Activated T-cell treated with anti-CD3 and anti-CD28 coated beads, Interleukin-2, amount 50 U/mL, for 24 hours (primary cell): Measurements from ENCODE around the gene MAU2.

ENCODE experiments used
- DNase-seq: peaks from one replicate; pipeline ENCODE4 v3.0.0-alpha.2; 2020
- H3K27ac Mint-ChIP-seq: 2 replicates; pipeline ENCODE4 v1.8.0; 2020; ENCODE audit warnings: mild to moderate bottlenecking, mixed read lengths
- H3K27me3 Mint-ChIP-seq: 2 replicates; pipeline ENCODE4 v1.8.0; 2020; ENCODE audit warnings: mixed read lengths
- H3K36me3 Mint-ChIP-seq: 2 replicates; pipeline ENCODE4 v1.8.0; 2020; ENCODE audit warnings: low read depth, mixed read lengths
- H3K4me1 Mint-ChIP-seq: 2 replicates; pipeline ENCODE4 v1.8.0; 2020; ENCODE audit warnings: low read depth, mixed read lengths
- H3K4me3 Mint-ChIP-seq: 2 replicates; pipeline ENCODE4 v1.8.0; 2020; ENCODE audit warnings: mild to moderate bottlenecking, moderate library complexity, mixed read lengths
- H3K9me3 Mint-ChIP-seq: 2 replicates; pipeline ENCODE4 v1.8.0; 2020; ENCODE audit warnings: mixed read lengths

Gene MAU2

DNA sequence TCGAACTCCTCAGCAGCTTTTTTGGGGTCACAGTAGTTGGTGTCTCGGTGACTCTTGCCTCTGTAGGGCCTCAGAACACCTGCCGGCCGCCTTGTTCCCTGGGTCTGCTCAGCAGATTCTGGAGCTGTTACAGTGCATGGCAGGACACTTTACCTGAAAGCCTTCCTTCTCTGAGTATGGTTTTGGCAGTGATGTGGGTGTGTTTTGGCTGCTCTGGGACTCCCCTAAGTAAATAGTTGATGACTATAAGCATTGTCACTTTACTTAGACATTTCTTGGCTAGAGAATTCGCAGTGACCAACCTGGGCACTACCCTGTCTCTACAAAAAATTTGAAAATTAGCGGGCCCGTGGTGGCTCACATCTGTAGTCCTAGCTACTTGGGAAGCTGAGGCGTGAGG, 7.0 kb downstream of the MAU2 start:
- Mint-ChIP-seq H3K36me3 (peaks cover 72% of the 10 kb centered on the region), H3K27ac (peak overlapping the region; percentile 13), H3K4me1 (peaks cover 37% of the 10 kb centered on the region), H3K27me3 (no peaks in the 10 kb centered on the region), H3K9me3 (no peaks in the 10 kb centered on the region), H3K4me3 (no peak overlapping the region)
- no peak for DNase-seq

GRCh38 chr19:19329126-19329525, 8.5 kb downstream of the MAU2 start:
- Mint-ChIP-seq H3K4me1 (peaks cover 30% of the 10 kb centered on the region), H3K4me3 (no peak overlapping the region), H3K27me3 (no peaks in the 10 kb centered on the region), H3K27ac (peak overlapping the region; percentile 74), H3K36me3 (peaks cover 74% of the 10 kb centered on the region), H3K9me3 (no peaks in the 10 kb centered on the region)
- no peak for DNase-seq

DNA sequence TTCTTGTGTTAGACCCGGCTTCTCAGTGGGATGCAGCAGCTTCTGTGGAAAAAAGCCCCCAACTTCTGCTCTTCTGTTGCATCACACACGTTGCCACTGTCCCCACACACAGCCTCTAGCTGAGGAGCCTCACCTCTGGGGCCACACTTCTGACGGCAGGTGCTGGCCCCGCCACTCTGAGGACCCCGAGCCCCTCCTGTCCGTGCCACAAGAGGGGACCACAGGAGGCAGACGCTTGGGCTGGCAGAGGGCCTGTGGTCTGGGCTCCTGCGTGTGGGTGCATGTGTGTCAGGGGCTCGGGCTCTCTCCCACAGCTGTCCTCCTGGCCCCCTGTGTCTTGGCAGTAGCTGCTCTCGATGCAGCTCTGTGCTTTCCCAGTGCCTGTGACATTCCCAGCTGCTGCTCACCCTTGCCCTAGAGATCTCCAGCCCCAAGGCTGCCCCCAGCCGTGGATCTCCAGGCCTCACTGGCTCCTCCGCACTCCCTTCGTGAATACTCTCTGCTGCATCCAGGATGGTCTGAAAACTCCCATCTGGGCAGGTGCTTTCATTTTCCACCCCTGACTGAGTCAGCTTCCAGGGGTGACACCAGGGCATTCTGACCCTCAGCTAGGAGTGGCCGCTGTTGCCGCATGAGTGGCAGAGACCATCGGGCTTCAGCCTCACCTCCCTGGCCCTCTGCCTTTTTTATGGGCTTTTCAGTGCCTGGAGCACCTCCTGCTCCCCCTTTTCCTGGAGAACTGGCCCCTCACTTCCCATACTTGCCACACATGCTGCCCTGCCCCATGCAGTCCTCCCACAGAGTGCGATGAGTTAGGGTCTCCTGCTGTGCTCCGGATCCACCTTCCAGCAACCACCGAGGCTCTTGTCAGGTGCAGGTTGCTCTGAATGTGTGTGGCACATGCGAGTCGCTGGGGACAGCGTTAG, 13.7 kb downstream of the MAU2 start:
- DNase-seq, result no peak
- Mint-ChIP-seq H3K27ac (peak overlapping the region; percentile 26), H3K27me3 (no peaks in the 10 kb centered on the region), H3K4me1 (peaks cover 2% of the 10 kb centered on the region), H3K4me3 (no peak overlapping the region), H3K9me3 (no peaks in the 10 kb centered on the region), H3K36me3 (peaks cover 82% of the 10 kb centered on the region)

DNA sequence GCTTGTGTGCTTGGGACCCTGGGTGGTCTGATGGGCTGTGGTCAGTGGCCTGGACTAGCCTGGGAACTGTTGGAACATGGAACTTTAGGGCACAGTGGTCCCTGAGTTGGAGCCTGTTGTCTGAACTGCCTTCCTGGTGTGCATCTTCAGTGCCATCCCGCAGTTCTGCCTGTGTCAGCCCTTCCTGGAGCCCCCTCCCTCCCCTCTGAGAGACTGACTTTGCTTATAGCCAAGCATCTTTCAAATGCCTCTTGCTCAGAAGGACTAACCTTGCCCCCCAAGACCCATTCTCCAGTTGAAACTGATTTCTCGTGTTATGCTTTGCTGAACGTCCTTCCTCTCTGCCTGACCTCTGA, 14.3 kb downstream of the MAU2 start:
- no peak overlapping the region for H3K4me3 Mint-ChIP-seq
- H3K4me1 Mint-ChIP-seq, result no peaks in the 10 kb centered on the region
- peaks cover 81% of the 10 kb centered on the region for H3K36me3 Mint-ChIP-seq
- H3K27ac Mint-ChIP-seq, result no peak overlapping the region
- H3K9me3 Mint-ChIP-seq, result no peaks in the 10 kb centered on the region
- no peaks in the 10 kb centered on the region for H3K27me3 Mint-ChIP-seq
- DNase-seq, result no peak

DNA sequence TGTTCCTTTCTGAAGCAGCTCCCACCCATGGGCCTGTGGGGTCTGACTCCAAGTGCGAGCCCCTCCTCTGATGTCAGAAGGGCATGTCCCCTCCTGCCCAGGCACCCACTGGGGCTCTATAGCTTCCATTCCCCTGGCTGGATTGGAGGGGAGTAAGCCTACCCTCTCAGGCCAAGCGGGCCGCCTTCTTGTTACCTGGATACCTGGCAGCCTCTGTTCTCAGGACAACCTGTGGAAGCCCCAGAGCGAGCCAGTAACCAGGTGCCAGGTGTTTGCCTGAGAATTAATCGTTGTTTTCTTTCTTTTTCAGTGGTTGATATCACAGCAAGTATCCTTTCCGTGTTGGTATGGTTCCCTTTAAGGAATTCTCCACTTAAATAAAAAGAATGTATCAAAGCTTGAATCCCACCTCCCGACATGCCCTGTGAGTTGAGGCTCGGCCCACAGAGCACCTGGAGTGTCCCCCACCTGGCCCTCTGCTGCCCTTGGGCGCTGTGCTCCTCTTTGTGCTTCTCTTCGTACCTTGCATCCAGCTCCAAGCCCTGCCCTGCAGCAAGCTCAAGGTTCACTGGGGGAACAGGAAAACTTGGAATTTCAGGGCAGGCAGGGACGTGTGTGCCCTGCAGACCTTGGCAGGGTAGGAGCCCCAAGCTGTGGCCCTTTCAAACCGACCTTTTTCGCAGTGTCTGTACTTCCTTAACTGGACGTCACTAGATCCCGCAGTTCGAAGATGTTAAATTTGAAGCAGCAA, 15.0 kb downstream of the MAU2 start:
- H3K4me3 Mint-ChIP-seq, result no peak overlapping the region
- H3K27ac Mint-ChIP-seq, result no peak overlapping the region
- DNase-seq, result no peak
- H3K9me3 Mint-ChIP-seq, result no peaks in the 10 kb centered on the region
- peaks cover 78% of the 10 kb centered on the region for H3K36me3 Mint-ChIP-seq
- no peaks in the 10 kb centered on the region for H3K4me1 Mint-ChIP-seq
- no peaks in the 10 kb centered on the region for H3K27me3 Mint-ChIP-seq

- no peaks in the 10 kb centered on the region for H3K27me3 Mint-ChIP-seq
- DNase-seq, result no peak
- no peak overlapping the region for H3K27ac Mint-ChIP-seq
- no peaks in the 10 kb centered on the region for H3K9me3 Mint-ChIP-seq
- no peaks in the 10 kb centered on the region for H3K4me1 Mint-ChIP-seq
- H3K4me3 Mint-ChIP-seq, result no peak overlapping the region
- H3K36me3 Mint-ChIP-seq, result peaks cover 81% of the 10 kb centered on the region
Observed at GRCh38 chr19:19336597-19336996, 16.0 kb downstream of the MAU2 start.

DNA sequence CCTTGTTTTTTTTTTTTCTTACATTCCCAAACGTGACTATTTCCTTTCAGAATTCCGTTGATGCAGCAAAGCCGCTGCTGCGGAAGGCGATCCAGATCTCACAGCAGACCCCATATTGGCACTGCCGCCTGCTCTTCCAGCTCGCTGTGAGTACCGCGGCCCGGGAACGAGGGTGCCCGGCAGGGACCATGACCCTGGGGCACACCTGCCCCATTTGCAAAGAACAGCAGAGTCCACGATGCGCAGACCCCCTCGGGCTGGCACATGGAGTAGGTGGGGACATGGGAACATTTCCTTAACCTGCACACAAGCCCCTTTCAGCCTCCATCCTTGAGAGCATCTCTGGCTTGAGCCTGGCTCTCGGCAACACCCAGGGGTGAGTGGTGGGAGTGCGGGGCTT, 16.5 kb downstream of the MAU2 start:
- Mint-ChIP-seq H3K27ac (no peak overlapping the region), H3K4me3 (no peak overlapping the region), H3K27me3 (no peaks in the 10 kb centered on the region), H3K36me3 (peaks cover 81% of the 10 kb centered on the region), H3K4me1 (no peaks in the 10 kb centered on the region), H3K9me3 (no peaks in the 10 kb centered on the region)
- DNase-seq, result no peak

GRCh38 chr19:19338082-19338481, 17.5 kb downstream of the MAU2 start:
- H3K36me3 Mint-ChIP-seq, result peaks cover 80% of the 10 kb centered on the region

DNA sequence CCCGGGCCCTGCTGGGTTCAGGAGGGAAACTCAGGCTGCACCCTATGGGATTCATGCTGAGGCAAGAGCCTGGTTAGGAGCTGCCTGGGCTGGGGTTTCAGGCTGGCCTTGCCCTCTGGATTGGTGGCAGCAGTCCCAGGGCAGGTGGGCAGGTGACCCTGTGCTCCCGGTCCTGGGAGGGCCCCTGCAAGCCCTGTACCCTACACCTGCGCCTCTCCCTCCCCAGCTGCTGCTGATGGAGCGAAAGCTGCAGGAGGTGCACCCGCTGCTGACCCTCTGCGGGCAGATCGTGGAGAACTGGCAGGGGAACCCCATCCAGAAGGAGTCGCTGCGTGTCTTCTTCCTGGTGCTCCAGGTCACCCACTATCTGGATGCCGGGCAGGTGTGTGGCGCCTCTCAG, 20.4 kb downstream of the MAU2 start:
- no peaks in the 10 kb centered on the region for H3K27me3 Mint-ChIP-seq
- peak; percentile 22 for DNase-seq
- H3K4me1 Mint-ChIP-seq, result no peaks in the 10 kb centered on the region
- H3K36me3 Mint-ChIP-seq, result peaks cover 82% of the 10 kb centered on the region
- no peak overlapping the region for H3K27ac Mint-ChIP-seq
- no peaks in the 10 kb centered on the region for H3K9me3 Mint-ChIP-seq
- no peak overlapping the region for H3K4me3 Mint-ChIP-seq

More at GRCh38 chr19:19338082-19338481, 17.5 kb downstream of the MAU2 start:
- no peaks in the 10 kb centered on the region for H3K27me3 Mint-ChIP-seq
- no peak for DNase-seq
- H3K4me1 Mint-ChIP-seq, result no peaks in the 10 kb centered on the region
- H3K9me3 Mint-ChIP-seq, result no peaks in the 10 kb centered on the region
- no peak overlapping the region for H3K27ac Mint-ChIP-seq
- H3K4me3 Mint-ChIP-seq, result no peak overlapping the region

DNA sequence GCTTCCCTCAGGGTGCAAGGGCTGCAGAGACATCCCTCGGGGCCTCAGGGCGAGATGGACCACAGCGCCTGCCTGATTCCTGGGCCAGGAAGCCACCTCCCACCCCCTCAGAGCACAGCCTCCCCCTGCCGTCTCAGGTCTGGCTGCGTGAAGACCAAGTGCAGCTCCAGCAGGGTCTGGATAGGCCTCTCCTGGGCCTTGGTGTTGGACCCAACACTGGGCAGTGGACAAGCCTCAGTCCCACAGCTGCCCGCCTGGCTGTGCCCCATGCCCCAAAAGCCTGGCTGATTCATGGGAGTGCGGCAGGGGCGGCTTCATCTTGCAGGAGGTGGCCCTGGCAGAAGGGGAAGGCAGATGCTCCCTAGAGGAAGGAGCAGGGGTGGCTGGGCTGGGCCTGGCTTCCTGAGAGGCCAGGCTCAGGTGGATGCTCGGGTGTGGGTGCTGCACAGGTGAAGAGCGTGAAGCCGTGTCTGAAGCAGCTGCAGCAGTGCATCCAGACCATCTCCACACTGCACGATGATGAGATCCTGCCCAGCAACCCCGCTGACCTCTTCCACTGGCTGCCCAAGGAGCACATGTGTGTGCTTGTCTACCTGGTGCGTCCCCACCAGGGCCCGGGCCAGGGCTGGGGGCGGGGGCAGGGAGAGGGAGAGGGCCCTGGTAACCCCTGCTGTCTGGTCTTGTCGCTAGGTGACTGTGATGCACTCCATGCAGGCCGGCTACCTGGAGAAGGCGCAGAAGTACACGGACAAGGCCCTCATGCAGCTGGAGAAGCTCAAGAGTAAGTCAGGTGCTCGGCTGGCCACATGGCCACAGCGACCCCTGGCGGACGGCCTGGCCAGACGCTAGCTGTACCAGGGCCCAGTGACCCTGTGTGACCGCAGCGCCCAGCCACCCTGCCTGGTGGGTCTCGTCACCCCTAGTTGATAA, 21.7 kb downstream of the MAU2 start:
- no peak overlapping the region for H3K4me3 Mint-ChIP-seq
- peak; percentile 25 for DNase-seq
- no peaks in the 10 kb centered on the region for H3K9me3 Mint-ChIP-seq
- no peaks in the 10 kb centered on the region for H3K4me1 Mint-ChIP-seq
- H3K27ac Mint-ChIP-seq, result no peak overlapping the region
- H3K27me3 Mint-ChIP-seq, result no peaks in the 10 kb centered on the region
- H3K36me3 Mint-ChIP-seq, result peaks cover 82% of the 10 kb centered on the region

- DNase-seq, result no peak
- H3K4me1 Mint-ChIP-seq, result no peaks in the 10 kb centered on the region
- H3K27me3 Mint-ChIP-seq, result no peaks in the 10 kb centered on the region
- peak overlapping the region; percentile 37 for H3K27ac Mint-ChIP-seq
- no peak overlapping the region for H3K4me3 Mint-ChIP-seq
- H3K36me3 Mint-ChIP-seq, result peaks cover 80% of the 10 kb centered on the region
- H3K9me3 Mint-ChIP-seq, result no peaks in the 10 kb centered on the region
Observed at GRCh38 chr19:19343016-19343362, 22.4 kb downstream of the MAU2 start.

- H3K4me1 Mint-ChIP-seq, result no peaks in the 10 kb centered on the region
- H3K27me3 Mint-ChIP-seq, result no peaks in the 10 kb centered on the region
- no peak overlapping the region for H3K27ac Mint-ChIP-seq
- H3K4me3 Mint-ChIP-seq, result no peak overlapping the region
- no peaks in the 10 kb centered on the region for H3K9me3 Mint-ChIP-seq
- no peak for DNase-seq
- H3K36me3 Mint-ChIP-seq, result peaks cover 77% of the 10 kb centered on the region
Observed at GRCh38 chr19:19343762-19344161, 23.1 kb downstream of the MAU2 start.

DNA sequence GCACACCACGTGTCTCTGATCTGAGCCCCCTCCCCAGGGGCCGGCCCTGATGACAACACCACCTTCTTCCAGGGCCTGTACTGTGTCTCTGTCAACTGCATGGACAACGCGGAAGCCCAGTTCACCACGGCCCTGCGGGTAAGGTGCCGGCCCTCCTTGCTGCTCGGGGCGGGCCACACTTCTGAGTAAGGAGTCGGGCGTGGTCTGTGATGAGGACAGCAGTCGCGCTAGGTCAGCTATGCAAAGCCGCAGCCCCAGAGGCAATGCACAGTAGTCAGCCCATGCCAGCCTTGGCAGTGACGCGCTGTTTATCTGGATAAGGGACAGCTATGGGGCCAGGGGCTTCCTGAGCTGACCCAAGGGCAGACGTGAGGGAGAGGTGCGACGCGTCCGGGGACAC, 24.6 kb downstream of the MAU2 start:
- Mint-ChIP-seq H3K4me3 (no peak overlapping the region), H3K9me3 (no peaks in the 10 kb centered on the region), H3K36me3 (peaks cover 86% of the 10 kb centered on the region), H3K27me3 (no peaks in the 10 kb centered on the region), H3K4me1 (no peaks in the 10 kb centered on the region), H3K27ac (no peak overlapping the region)
- no peak for DNase-seq

GRCh38 chr19:19345970-19346369, 25.3 kb downstream of the MAU2 start:
- H3K4me1 Mint-ChIP-seq, result no peaks in the 10 kb centered on the region
- no peak overlapping the region for H3K4me3 Mint-ChIP-seq
- DNase-seq, result no peak
- H3K36me3 Mint-ChIP-seq, result peaks cover 84% of the 10 kb centered on the region
- H3K27ac Mint-ChIP-seq, result no peak overlapping the region
- H3K27me3 Mint-ChIP-seq, result no peaks in the 10 kb centered on the region
- no peaks in the 10 kb centered on the region for H3K9me3 Mint-ChIP-seq
